Measurements from ENCODE around the gene ANKHD1.

ANKHD1 gene, protein sequence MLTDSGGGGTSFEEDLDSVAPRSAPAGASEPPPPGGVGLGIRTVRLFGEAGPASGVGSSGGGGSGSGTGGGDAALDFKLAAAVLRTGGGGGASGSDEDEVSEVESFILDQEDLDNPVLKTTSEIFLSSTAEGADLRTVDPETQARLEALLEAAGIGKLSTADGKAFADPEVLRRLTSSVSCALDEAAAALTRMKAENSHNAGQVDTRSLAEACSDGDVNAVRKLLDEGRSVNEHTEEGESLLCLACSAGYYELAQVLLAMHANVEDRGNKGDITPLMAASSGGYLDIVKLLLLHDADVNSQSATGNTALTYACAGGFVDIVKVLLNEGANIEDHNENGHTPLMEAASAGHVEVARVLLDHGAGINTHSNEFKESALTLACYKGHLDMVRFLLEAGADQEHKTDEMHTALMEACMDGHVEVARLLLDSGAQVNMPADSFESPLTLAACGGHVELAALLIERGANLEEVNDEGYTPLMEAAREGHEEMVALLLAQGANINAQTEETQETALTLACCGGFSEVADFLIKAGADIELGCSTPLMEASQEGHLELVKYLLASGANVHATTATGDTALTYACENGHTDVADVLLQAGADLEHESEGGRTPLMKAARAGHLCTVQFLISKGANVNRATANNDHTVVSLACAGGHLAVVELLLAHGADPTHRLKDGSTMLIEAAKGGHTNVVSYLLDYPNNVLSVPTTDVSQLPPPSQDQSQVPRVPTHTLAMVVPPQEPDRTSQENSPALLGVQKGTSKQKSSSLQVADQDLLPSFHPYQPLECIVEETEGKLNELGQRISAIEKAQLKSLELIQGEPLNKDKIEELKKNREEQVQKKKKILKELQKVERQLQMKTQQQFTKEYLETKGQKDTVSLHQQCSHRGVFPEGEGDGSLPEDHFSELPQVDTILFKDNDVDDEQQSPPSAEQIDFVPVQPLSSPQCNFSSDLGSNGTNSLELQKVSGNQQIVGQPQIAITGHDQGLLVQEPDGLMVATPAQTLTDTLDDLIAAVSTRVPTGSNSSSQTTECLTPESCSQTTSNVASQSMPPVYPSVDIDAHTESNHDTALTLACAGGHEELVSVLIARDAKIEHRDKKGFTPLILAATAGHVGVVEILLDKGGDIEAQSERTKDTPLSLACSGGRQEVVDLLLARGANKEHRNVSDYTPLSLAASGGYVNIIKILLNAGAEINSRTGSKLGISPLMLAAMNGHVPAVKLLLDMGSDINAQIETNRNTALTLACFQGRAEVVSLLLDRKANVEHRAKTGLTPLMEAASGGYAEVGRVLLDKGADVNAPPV (N-terminal part only)

DNA sequence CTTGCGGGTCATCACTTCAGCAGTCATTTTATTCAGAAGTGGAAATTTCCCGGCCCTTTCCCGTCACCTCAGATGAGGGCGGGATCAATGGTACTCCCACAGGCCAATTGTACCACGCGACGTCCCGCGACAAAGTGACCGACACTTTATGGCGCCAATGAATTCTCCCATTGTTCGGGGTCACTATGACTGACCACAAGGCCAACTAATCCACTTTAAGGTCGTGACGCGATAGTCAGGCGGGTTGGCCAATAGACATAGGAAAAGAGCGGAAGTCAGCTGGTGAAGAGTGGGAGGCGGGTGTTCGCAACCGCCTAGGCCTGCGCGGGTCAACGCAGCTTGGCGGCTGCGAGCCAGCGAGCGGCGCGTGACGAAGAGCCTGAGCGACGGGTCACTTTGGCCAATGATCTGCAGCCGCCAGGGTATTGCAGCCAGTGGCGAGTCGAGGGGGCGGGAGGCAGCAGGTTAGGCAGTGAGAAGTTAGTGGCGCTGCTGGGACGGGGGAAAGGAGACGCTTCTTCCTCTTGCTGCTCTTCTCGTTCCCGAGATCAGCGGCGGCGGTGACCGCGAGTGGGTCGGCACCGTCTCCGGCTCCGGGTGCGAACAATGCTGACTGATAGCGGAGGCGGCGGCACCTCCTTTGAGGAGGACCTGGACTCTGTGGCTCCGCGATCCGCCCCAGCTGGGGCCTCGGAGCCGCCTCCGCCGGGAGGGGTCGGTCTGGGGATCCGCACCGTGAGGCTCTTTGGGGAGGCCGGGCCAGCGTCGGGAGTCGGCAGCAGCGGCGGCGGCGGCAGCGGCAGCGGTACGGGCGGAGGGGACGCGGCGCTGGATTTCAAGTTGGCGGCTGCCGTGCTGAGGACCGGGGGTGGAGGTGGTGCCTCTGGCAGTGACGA lies at the start of gene ANKHD1:
Gene ANKHD1, plus strand, starts transcription at position 472 of the 896 bp plus-strand sequence. Its CDS starts 135 bp downstream, at position 607.
- peak; percentile 97 for DNase-seq

DNA sequence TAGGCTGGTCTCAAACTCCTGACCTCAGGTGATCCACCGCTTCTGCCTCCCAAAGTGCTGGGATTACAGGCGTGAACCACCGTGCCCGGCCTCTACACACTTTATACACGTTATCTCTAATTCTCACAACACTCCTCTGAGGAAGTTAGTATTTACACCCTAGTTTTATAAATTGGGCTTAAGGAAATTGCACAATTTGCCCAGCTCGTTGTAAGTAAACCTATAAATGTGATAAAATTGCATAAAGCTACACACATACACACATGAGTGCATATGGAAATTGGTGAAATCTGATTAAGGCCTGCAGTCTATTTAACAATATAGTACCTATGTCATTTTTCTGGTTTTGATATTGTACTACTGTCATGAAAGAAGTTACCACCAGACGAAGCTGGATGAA lies 46.1 kb upstream of the ANKHD1 start:
- no peak for DNase-seq

DNA sequence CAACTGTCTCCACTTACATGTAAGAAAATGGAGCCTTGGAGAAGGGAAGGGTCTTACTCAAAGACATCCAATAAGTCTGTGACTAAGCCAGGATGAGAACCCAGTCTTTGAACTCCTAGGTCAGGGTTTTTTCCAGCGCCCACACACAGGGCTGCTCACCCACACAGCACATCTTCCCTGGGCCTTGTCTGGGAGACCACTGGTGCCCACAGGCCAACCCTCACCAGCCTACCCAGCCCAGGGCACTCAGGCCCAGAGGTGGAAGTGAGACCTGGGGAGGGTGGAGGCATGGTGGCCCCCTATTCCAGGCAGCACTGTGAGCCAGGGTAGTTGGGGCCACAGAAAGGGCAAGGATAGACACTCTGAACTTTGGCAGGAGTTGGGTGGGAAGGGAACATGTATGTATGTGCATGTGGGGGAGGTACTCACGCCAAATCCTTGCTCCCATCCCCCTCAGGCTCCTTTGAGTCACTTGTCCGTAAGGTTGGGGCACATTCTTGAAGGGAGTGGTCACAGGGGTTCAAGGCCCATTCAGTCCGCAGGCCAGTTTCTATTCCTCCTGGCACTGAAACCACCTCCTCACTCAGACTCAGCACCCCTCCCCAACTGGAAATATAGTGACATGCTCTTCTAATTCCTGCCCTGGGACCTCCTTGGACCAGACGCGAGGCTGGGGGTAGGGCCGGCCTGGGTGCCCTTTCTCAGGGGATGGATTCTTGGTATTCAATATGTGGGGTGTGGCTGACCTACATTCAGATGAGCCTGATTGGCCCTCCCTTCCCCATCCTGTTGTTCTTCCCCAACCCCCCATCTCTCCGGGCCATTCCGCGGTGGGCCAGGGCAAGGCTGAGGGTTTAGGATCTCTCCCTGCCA lies 44.5 kb upstream of the ANKHD1 start:
- no peak for DNase-seq

DNA sequence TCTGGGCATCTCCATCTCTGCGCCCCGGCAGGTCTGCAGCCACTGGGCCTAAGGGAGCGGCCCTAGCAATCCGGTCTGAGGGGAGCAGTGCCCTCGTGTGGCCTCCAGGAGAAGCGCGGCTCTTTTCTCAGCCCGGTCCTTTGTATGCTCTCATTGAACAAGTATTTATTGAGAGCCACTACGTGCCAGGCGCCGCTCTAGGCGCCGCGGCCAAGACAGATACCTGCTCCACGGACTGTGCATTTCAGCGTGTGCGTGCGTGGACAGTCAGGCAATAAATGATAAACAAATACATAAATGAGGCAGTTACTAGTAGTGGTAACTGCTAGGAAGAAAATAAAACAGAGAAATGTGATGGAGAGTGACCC lies 43.9 kb upstream of the ANKHD1 start:
- peak; percentile 78 for DNase-seq

DNA sequence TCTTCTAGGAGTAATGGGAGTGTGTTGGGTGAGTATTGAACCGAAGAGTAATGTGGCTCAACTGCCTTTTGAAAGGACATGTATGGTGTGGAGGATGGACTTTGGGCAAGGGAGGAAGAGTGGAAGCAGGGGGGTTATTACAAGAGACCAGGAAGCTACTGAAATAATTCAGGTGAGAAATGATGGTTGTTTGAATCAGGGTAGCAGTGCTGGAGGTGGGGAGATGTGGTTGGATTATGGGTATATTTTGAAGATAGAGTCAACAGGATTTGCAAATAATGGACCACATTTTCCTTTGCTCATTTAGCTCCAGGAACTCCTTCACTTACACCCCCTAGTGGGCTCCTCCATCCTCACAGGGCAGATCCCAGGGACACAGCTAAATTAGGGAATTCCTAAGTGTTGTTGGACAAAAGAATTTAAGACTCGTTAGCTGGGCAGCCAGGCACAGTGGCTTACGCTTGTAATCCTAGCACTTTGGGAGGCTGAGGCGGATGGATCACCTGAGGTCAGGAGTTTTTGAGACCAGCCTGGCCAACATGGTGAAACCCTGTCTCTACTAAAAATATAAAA lies 42.8 kb upstream of the ANKHD1 start:
- DNase-seq, result peak; percentile 22

DNA sequence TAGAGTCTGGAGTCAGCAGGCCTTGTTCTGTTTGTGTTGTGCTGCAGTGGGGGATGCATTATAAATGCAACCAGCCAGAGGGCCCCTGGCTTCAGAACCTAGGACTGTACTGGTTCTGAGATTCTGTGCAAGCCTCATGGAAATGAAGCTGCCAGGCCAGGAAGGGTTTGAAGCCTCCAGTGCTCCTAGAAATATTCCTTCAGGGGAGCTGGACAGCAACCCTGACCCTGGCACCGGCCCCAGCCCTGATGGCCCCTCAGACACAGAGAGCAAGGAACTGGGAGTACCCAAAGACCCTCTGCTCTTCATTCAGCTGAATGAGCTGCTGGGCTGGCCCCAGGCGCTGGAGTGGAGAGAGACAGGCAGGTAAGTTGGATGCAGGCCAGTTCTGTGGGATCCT lies 41.5 kb upstream of the ANKHD1 start, which contains the start of gene SLC4A9:
Gene SLC4A9, plus strand, starts transcription at position 94 of the 400 bp plus-strand sequence. Its CDS starts 43 bp downstream, at position 137.
- DNase-seq, result no peak

DNA sequence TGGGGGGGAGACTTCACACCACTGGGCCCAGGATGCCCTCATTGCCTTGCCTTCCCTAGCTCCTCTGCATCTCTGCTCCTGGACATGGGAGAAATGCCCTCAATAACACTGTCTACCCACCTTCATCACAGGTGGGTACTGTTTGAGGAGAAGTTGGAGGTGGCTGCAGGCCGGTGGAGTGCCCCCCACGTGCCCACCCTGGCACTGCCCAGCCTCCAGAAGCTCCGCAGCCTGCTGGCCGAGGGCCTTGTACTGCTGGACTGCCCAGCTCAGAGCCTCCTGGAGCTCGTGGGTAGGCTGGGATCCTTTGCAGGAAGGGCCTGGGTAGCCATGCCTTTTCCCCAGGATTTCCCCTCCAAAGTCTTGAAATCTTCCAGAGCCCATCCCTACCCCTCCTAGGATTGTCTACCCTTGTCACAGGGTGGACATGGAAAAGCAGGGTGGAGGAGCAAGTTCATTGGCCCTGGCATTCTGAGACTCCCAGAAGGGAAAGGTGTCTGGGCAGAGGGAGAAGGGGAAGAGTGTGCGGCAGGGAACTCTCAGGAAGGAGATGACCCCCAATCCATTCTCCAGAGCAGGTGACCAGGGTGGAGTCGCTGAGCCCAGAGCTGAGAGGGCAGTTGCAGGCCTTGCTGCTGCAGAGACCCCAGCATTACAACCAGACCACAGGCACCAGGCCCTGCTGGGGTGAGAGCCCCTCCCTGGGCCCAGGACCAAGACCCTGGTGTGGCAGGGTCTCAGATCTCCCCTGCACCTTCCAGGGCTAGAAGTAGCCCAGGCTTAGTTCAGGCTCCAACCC lies 40.8 kb upstream of the ANKHD1 start:
- DNase-seq, result no peak

DNA sequence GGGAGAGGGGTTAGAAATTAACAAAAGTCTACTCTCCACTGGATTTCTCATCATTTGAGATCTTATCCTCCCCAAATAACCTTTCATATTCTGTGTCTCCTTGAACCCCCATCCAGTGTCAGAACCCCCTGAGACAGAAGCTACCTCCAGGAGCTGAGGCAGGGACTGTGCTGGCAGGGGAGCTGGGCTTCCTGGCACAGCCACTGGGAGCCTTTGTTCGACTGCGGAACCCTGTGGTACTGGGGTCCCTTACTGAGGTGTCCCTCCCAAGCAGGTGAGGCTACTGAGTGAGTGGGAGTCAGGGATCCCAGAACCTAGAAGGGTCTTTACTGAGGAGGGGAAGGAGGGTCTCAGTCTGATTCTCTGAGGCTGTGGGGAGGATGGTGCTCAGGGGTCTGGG lies 39.7 kb upstream of the ANKHD1 start:
- no peak for DNase-seq

DNA sequence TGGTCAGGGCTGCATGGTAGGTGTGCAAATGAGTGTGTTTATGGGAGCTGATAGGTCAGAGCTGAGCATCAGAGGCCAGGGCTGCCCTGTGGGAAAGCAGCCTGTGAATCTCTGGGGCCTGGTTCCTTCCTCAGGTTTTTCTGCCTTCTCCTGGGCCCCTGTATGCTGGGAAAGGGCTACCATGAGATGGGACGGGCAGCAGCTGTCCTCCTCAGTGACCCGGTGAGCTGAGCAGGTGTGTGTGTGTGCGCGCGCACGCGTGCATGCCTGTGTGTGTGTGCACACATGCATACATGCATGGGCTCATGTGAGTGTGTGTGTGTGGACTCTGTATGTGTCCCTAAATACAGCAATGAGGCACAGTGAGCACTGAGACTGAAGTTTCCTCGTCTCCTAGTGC lies 39.3 kb upstream of the ANKHD1 start:
- DNase-seq, result no peak

DNA sequence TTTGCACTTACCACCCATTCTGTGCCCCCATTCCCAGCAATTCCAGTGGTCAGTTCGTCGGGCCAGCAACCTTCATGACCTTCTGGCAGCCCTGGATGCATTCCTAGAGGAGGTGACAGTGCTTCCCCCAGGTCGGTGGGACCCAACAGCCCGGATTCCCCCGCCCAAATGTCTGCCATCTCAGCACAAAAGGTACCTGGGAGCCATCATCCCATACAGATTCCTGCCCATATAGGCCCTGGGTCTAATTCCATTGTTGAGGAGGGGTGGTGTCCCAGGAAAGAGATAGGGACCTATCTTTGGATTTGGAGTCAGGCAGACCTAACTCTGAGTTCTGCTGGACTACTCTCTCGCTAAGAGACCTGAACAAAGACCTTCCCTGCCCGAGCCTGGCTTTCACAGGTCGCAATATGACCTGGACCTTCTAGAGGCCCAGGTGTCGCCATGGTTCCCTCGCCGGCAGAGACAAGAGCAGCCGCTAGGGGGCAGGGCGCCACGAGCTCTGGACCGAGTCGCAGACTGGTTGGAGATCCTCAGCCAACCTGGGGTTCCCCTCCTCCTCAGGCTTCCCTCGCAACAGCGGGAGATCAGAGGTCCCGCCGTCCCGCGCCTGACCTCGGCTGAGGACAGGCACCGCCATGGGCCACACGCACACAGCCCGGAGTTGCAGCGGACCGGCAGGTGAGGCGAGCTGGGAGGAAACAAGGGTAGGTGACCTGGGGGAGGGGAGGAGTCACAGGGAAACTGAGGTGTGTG lies 38.6 kb upstream of the ANKHD1 start:
- DNase-seq, result peak; percentile 30

DNA sequence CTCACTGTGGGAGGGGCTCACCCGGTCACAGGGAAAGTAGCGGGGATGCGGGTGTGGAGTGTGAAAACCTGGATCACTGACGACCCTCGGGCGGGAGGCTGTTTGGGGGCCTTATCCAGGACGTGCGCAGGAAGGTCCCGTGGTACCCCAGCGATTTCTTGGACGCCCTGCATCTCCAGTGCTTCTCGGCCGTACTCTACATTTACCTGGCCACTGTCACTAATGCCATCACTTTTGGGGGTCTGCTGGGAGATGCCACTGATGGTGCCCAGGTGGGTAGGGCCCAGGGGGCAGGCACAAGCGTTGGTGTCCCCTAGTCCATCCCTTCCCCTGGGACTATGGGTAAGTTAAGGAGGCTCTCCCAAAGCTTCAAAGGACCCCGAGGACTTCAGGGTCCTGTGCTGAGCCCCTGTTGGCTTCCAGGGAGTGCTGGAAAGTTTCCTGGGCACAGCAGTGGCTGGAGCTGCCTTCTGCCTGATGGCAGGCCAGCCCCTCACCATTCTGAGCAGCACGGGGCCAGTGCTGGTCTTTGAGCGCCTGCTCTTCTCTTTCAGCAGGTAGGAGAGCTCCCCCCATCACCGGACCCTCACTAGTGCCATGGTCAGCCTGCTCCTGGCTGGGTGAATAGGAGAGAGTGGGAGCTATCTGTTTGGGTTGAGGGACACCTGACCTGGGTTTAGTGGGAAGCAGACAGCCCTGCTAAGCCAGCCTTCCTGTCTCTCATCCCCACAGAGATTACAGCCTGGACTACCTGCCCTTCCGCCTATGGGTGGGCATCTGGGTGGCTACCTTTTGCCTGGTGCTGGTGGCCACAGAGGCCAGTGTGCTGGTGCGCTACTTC lies 37.8 kb upstream of the ANKHD1 start:
- DNase-seq, result no peak

DNA sequence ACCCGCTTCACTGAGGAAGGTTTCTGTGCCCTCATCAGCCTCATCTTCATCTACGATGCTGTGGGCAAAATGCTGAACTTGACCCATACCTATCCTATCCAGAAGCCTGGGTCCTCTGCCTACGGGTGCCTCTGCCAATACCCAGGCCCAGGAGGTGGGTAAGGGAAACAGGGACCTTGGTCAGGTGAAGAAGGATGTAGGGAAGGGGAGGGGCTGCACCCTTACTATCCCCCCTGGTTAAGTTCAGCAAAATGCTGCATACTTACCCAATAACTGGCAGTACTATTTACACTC lies 37.2 kb upstream of the ANKHD1 start:
- DNase-seq, result no peak

DNA sequence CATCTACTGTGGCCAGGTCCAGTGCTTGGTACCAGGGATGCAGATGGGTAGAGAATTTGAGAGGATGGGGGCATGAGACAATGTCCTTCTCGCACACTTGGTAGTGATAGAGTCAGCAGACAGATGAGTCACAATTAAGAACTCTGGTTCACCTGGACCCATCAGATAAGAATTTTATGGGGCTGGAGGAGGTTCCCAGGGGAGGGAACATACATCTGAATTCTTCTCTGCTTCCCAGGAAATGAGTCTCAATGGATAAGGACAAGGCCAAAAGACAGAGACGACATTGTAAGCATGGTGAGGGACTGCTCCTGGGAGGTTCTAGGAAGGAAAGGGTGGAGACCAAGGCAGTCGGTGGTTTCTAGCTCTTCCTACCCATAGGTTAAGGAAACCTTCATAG lies 36.4 kb upstream of the ANKHD1 start:
- no peak for DNase-seq

DNA sequence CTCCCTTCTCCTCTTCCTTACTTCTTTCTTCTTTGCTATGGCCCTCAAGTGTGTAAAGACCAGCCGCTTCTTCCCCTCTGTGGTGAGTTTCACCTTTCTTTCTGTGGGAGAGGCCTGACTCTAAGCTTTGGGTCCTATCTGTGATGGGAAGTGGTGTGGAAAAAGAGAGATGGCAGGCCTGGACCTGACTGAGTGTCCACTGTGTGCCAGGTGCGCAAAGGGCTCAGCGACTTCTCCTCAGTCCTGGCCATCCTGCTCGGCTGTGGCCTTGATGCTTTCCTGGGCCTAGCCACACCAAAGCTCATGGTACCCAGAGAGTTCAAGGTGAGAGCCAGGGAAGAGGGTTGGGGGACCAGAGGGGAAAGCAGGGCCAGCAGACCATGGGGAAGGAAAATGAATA lies 35.7 kb upstream of the ANKHD1 start:
- DNase-seq, result no peak

DNA sequence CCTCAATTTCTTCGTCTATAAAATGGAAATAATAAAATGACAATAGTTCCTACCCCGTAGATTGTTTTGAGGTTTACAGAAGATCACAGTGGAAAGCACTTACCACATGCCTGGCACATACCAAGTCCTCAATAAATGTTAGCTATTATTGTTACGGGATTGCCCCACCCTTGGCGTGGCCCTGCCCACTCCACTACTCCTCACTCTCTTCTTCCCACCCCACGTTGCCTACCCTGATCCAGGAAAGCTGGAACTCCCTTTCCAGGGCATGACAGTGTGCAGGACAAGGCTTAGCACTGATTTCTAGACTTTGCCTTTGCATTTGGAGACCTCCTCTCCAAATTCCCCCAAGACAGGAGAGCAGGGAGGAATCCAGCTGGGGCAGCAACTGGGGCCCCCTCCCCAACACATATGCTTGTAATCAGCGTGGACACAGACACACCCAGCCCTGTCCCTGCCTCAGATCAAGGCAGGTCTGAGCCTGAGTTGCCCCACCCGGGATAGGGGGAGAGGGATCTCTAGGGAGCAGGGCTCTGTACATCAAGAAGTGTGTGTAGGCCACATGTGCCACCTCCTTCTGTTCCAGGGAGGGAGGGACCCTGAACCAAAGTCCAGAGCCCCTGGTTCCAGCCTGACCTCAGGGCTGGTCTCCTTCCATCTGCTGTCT lies 34.9 kb upstream of the ANKHD1 start:
- no peak for DNase-seq

DNA sequence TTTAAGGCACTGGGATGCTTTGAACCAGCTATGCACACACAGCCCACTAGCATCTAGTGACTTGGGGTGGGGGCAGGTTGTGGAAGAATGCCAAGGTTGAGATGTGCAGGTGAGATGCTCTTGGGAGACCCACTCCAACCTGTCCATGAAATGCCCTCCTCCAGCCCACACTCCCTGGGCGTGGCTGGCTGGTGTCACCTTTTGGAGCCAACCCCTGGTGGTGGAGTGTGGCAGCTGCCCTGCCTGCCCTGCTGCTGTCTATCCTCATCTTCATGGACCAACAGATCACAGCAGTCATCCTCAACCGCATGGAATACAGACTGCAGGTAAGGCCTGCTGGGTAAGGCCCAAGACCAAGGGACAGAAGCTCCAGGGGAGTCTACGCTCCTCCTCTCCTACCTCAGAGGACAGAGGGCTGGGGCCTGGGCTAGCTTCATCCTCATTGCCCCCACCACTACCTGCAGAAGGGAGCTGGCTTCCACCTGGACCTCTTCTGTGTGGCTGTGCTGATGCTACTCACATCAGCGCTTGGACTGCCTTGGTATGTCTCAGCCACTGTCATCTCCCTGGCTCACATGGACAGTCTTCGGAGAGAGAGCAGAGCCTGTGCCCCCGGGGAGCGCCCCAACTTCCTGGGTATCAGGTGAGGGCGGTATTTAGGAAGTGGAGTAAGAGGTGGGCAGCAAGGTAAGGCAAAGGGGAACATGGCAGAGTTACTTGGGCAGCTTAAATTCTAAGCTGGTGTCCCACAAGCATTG lies 34.2 kb upstream of the ANKHD1 start:
- no peak for DNase-seq
